HepG2 (cell line): ENCODE measurements around the gene POLA2. TPM values are rescaled to one million over a fixed set of nuclear protein-coding genes. Genes with fewer than 3 reads are reported as not detected.

Experiments
- ATAC-seq: fragments of 200-7000 bp; cut with Tn5 transposase; 3 replicates; pipeline ENCODE4 v1.9.1; 2020; ENCODE audit warnings: mild to moderate bottlenecking, moderate library complexity
- BruUV-seq: library from RNA; stranded (reverse); fragments of 400-500 nt; replicated peaks from 2 replicates; lab custom pipeline; 2021; lab: Mats Ljungman, UMichigan
- CTCF ChIA-PET: fragments of 300-600 bp; formaldehyde crosslinking; extraction: SDS; loops from one replicate; lab custom pipeline; 2021; ENCODE audit warnings: low total read pairs, inconsistent platforms, low intra/inter-chr PET ratio; lab: Yijun Ruan, JAX
- POLR2A ChIA-PET: fragments of 350-600 bp; sonication (Branson Sonifier 250); formaldehyde crosslinking; loops from one replicate; lab custom pipeline; 2020; ENCODE audit warnings: antibody characterized with exemption, inconsistent platforms; lab: Yijun Ruan, JAX
- DNase-seq: peaks from one replicate; pipeline ENCODE4 v3.0.0-alpha.2; 2015; ENCODE audit warnings: low spot score
- FAIRE-seq: peaks from 3 replicates; lab custom pipeline; 2011; peaks lifted over from hg19 to GRCh38; lab: Jason Lieb, UNC
- H2AFZ ChIP-seq: one replicate; pipeline ENCODE4 v1.6.1; 2011; ENCODE audit warnings: low read length, inconsistent platforms
- H3K27ac ChIP-seq: fragments of 300-600 bp; 3 replicates; pipeline ENCODE4 v1.8.0; 2011; ENCODE audit warnings: mixed run types, mild to moderate bottlenecking, mixed read lengths, low read length, inconsistent platforms; ENCODE audit not compliant: insufficient read depth; ENCODE audit errors: extremely low read length
- H3K27me3 ChIP-seq, 2 experiments: fragments of 200-600 bp in 1 of 2; 2 replicates in 1 of 2; 3 replicates in 1 of 2; pipeline versions ENCODE4 v1.6.0 to v1.8.0; 2011; ENCODE audit warnings: low read length in 2 of 2, mild to moderate bottlenecking in 2 of 2, moderate library complexity in 2 of 2, inconsistent platforms in 1 of 2; ENCODE audit not compliant: insufficient read depth in 2 of 2, control insufficient read depth in 1 of 2
- H3K36me3 ChIP-seq, 2 experiments: fragments of 200-600 bp in 1 of 2; replicated peaks in 1 of 2; 2 replicates in 1 of 2; 3 replicates in 1 of 2; pipeline versions ENCODE4 v1.5.1 to v1.8.0; 2011; ENCODE audit warnings: low read length in 2 of 2, inconsistent platforms in 1 of 2; ENCODE audit not compliant: insufficient read depth in 2 of 2, control insufficient read depth in 1 of 2
- H3K4me1 ChIP-seq: 2 replicates; pipeline ENCODE4 v1.5.1; 2012; ENCODE audit warnings: low read length, inconsistent platforms; ENCODE audit not compliant: insufficient read depth
- H3K4me2 ChIP-seq: 2 replicates; pipeline ENCODE4 v1.6.0; 2011; ENCODE audit warnings: low read depth, low read length, inconsistent platforms
- H3K4me3 ChIP-seq, 3 experiments: fragments of 200-600 bp in 1 of 3; sonication (generic), shearing (Covaris generic) in 1 of 3; replicated peaks in 1 of 3; 2 replicates each; pipeline ENCODE4 v1.5.1; 2011 to 2016; ENCODE audit warnings: low read length in 3 of 3, inconsistent platforms in 2 of 3, low read depth in 2 of 3, mild to moderate bottlenecking in 2 of 3, control low read depth in 1 of 3, mixed read lengths in 1 of 3; ENCODE audit not compliant: insufficient read depth in 1 of 3
- H3K79me2 ChIP-seq: one replicate; pipeline ENCODE4 v1.6.1; 2011; ENCODE audit warnings: low read length, inconsistent platforms; ENCODE audit not compliant: insufficient read depth
- H3K9ac ChIP-seq: 2 replicates; pipeline ENCODE4 v1.6.0; 2011; ENCODE audit warnings: mild to moderate bottlenecking, low read depth, low read length, inconsistent platforms; ENCODE audit not compliant: insufficient read depth
- H3K9me3 ChIP-seq: 2 replicates; pipeline ENCODE4 v1.5.1; 2012; ENCODE audit warnings: mild to moderate bottlenecking, low read length
- H4K20me1 ChIP-seq: 2 replicates; pipeline ENCODE4 v1.6.0; 2011; ENCODE audit warnings: inconsistent platforms, mild to moderate bottlenecking, low read length, moderate library complexity; ENCODE audit not compliant: insufficient read depth
- BRF2 ChIP-seq: sonication (generic); formaldehyde crosslinking; IDR thresholded peaks from 2 replicates; pipeline ENCODE4 v1.8.1; 2022; ENCODE audit warnings: mild to moderate bottlenecking, missing genetic modification reagents
- CSRNP2 ChIP-seq: sonication (generic); formaldehyde crosslinking; conservative IDR thresholded peaks from 2 replicates; pipeline ENCODE4 v1.8.0; 2022; ENCODE audit warnings: low read depth, missing genetic modification reagents
- CTCF ChIP-seq: sonication (generic); formaldehyde crosslinking; IDR thresholded peaks from 2 replicates; pipeline ENCODE4 v1.5.0; 2020; ENCODE audit warnings: mild to moderate bottlenecking, missing genetic modification reagents, moderate library complexity
- DZIP1 ChIP-seq: sonication (generic); formaldehyde crosslinking; IDR thresholded peaks from 2 replicates; pipeline ENCODE4 v1.5.0; 2020; ENCODE audit warnings: mild to moderate bottlenecking, missing genetic modification reagents
- GFI1 ChIP-seq: sonication (generic); formaldehyde crosslinking; IDR thresholded peaks from 2 replicates; pipeline ENCODE4 v1.5.0; 2020; ENCODE audit warnings: missing genetic modification reagents, mild to moderate bottlenecking, borderline replicate concordance
- HNRNPUL1 ChIP-seq: fragments of 200-400 bp; formaldehyde crosslinking; IDR thresholded peaks from 2 replicates; pipeline ENCODE4 v1.6.1; 2017; ENCODE audit warnings: low read depth, mild to moderate bottlenecking, low read length, moderate library complexity
- JDP2 ChIP-seq: sonication (generic); formaldehyde crosslinking; IDR thresholded peaks from 2 replicates; pipeline ENCODE4 v1.8.1; 2022; ENCODE audit warnings: missing genetic modification reagents, borderline replicate concordance
- KLF12 ChIP-seq: sonication (generic); formaldehyde crosslinking; IDR thresholded peaks from 2 replicates; pipeline ENCODE4 v1.4.0; 2020; ENCODE audit warnings: missing genetic modification reagents, borderline replicate concordance
- MAFF ChIP-seq: IDR thresholded peaks from 2 replicates; pipeline ENCODE4 v1.6.1; 2011; ENCODE audit warnings: low read depth, low read length, improper control_type of control experiment
- PAF1 ChIP-seq: IDR thresholded peaks from 2 replicates; pipeline ENCODE4 v1.6.1; 2016; ENCODE audit warnings: missing genetic modification reagents, missing compliant biosample characterization
- RAD51 ChIP-seq: fragments of 450-650 bp; IDR thresholded peaks from 2 replicates; pipeline ENCODE4 v1.6.1; 2016; ENCODE audit warnings: borderline replicate concordance
- THAP7 ChIP-seq: sonication (generic); formaldehyde crosslinking; IDR thresholded peaks from 2 replicates; pipeline ENCODE4 v1.8.1; 2023; ENCODE audit warnings: mild to moderate bottlenecking, missing genetic modification reagents
- ZBTB34 ChIP-seq: sonication (generic); formaldehyde crosslinking; IDR thresholded peaks from 2 replicates; pipeline ENCODE4 v1.8.0; 2022; ENCODE audit warnings: mild to moderate bottlenecking, missing genetic modification reagents
- ZNF160 ChIP-seq: sonication (generic); formaldehyde crosslinking; IDR thresholded peaks from 2 replicates; pipeline ENCODE4 v1.8.0; 2022; ENCODE audit warnings: mild to moderate bottlenecking, inconsistent platforms, missing genetic modification reagents
- ZNF333 ChIP-seq: sonication (generic); formaldehyde crosslinking; IDR thresholded peaks from 2 replicates; pipeline ENCODE4 v1.4.0; 2020; ENCODE audit warnings: mild to moderate bottlenecking, missing genetic modification reagents, borderline replicate concordance
- ZNF468 ChIP-seq: sonication (generic); formaldehyde crosslinking; IDR thresholded peaks from 2 replicates; pipeline ENCODE4 v1.8.0; 2022; ENCODE audit warnings: mild to moderate bottlenecking, moderate library complexity, missing genetic modification reagents
- WGBS: methylation state at CpG from one replicate; pipeline ENCODE4 v1.1.6; 2017; ENCODE audit warnings: low lambda C conversion rate; 5-methylcytosine and 5-hydroxymethylcytosine counted together
- in situ Hi-C: cut with HindIII; loops from 2 replicates; pipeline ENCODE4 v1.10.0; 2017; ENCODE audit warnings: low pct_unique_long_range_greater_than_20kb; ENCODE audit not compliant: extremely low pct_ligation_motif_present
- intact Hi-C: fragments of 100-400 bp; cut with micrococcal nuclease; formaldehyde crosslinking; loops from one replicate; pipeline ENCODE4 v1.10.0; 2022; ENCODE audit not compliant: unreplicated experiment
- polyA plus RNA-seq, 8 experiments: library from polyadenylated mRNA; depleted of rRNA in 3 of 8; stranded (reverse) in 7 of 8; unstranded in 1 of 8; fragments of >200 nt; fragmentation: Illumina TruSeq in 4 of 8; extraction: Trizol in 4 of 8; gene quantifications; 2 replicates each; pipeline versions ENCODE4 v1.2.1 to v1.2.3, GENCODE V29; 2011 to 2016; ENCODE audit warnings: low read depth in 4 of 8, missing spikeins in 1 of 8, mixed read lengths in 1 of 8; ENCODE audit not compliant: insufficient read depth in 1 of 8
- total RNA-seq, 5 experiments: library from RNA; depleted of rRNA; stranded (reverse); fragments of >200 nt; fragmentation: Illumina TruSeq; extraction: Trizol; gene quantifications; 2 replicates each; pipeline ENCODE4 v1.2.3, GENCODE V29; 2016; ENCODE audit warnings: low read depth in 1 of 5

POLA2 gene
- total and polyA plus RNA-seq, 2 of the 13 experiments (the other 11 are each of a cell fraction or from before 2014, with no cell fraction given), result 9.7 to 15.6 TPM

- no peaks in the 10 kb centered on the region for H4K20me1 ChIP-seq
- intact Hi-C loops (no loop called here), in situ Hi-C loops (no loop called here)
- H3K4me2 ChIP-seq, result no peak overlapping the region
- no peaks in the 10 kb centered on the region for H3K27me3 ChIP-seq
- ChIA-PET CTCF (interaction anchor here (2.2 kb wide), 1 partner anchor 26 kb away, joined by 20 read pairs; no protein-coding TSS in a partner anchor), POLR2A (no interaction called here)
- H3K79me2 ChIP-seq, result no peaks in the 10 kb centered on the region
- FAIRE-seq (no peak), ATAC-seq (no peak), DNase-seq (no peak)
- no peak overlapping the region for H3K27ac ChIP-seq
- no peaks in the 10 kb centered on the region for H3K9me3 ChIP-seq
- H3K4me3 ChIP-seq, result no peak overlapping the region
- H2AFZ ChIP-seq, result no peak overlapping the region
- no peaks in the 10 kb centered on the region for H3K36me3 ChIP-seq
- WGBS, result 40% methylated on average over 1 of the region's 9 CpGs
- H3K9ac ChIP-seq, result no peak overlapping the region
- H3K4me1 ChIP-seq, result peaks cover 19% of the 10 kb centered on the region
- BruUV-seq, result no TSS peak
- TF ChIP-seq THAP7 (CRISPR knock-in tag), result no peak
- no peak for TF ChIP-seq ZNF333
- TF ChIP-seq GFI1 (CRISPR knock-in tag), result no peak
- no peak for TF ChIP-seq JDP2 (CRISPR knock-in tag)
- TF ChIP-seq PAF1, result no peak
- no peak for TF ChIP-seq CSRNP2 (CRISPR knock-in tag)
- no peak for TF ChIP-seq ZBTB34 (CRISPR knock-in tag)
- TF ChIP-seq RAD51, result no peak
- TF ChIP-seq BRF2 (CRISPR knock-in tag), result no peak
- no peak for TF ChIP-seq ZNF468 (CRISPR knock-in tag)
- TF ChIP-seq KLF12 (CRISPR knock-in tag), result no peak
- no peak for TF ChIP-seq ZNF160 (CRISPR knock-in tag)
- TF ChIP-seq CTCF (CRISPR knock-in tag), result no peak
- TF ChIP-seq HNRNPUL1, result no peak
- TF ChIP-seq DZIP1 (CRISPR knock-in tag), result no peak
- no peak for TF ChIP-seq MAFF
These were observed 10.3 kb upstream of the POLA2 start for GRCh38 chr11:65251476-65251875.
